SJSA1 (cell line): ENCODE data around the gene LPIN2. TPM values are rescaled to one million over a fixed set of nuclear protein-coding genes. Genes with fewer than 3 reads are reported as not detected.

Experiments used
- DNase-seq, 2 experiments: peaks; one replicate each; pipeline ENCODE4 v3.0.0-alpha.2; 2015 to 2020; ENCODE audit warnings: low spot score in 2 of 2, low read depth in 1 of 2
- H3K27ac ChIP-seq: fragments of 250-450 bp; sonication (Bioruptor Pico); 2 replicates; pipeline ENCODE4 v1.5.1; 2020; ENCODE audit warnings: mild to moderate bottlenecking, moderate library complexity
- H3K27me3 ChIP-seq: fragments of 250-450 bp; sonication (Bioruptor Pico); replicated peaks from 2 replicates; pipeline ENCODE4 v1.5.1; 2020; ENCODE audit warnings: mild to moderate bottlenecking, moderate library complexity
- H3K36me3 ChIP-seq: fragments of 250-450 bp; sonication (Bioruptor Pico); 2 replicates; pipeline ENCODE4 v1.5.1; 2020; ENCODE audit warnings: mild to moderate bottlenecking
- H3K4me1 ChIP-seq: fragments of 250-450 bp; sonication (Bioruptor Pico); replicated peaks from 2 replicates; pipeline ENCODE4 v1.6.1; 2021; ENCODE audit warnings: mild to moderate bottlenecking
- H3K4me3 ChIP-seq: fragments of 250-450 bp; sonication (Bioruptor Pico); 2 replicates; pipeline ENCODE4 v1.5.1; 2020; ENCODE audit warnings: mild to moderate bottlenecking
- H3K9me3 ChIP-seq: fragments of 250-450 bp; sonication (Bioruptor Pico); replicated peaks from 2 replicates; pipeline ENCODE4 v1.5.1; 2020; ENCODE audit warnings: mild to moderate bottlenecking
- total RNA-seq: library from RNA; depleted of rRNA; stranded (reverse); fragments of >200 nt; shearing (Covaris generic); gene quantifications from 2 replicates; pipeline ENCODE4 v1.2.3, GENCODE V29; 2014

LPIN2 gene
- total RNA-seq, 1 experiment from 2014 or later = 21.0 TPM

DNA sequence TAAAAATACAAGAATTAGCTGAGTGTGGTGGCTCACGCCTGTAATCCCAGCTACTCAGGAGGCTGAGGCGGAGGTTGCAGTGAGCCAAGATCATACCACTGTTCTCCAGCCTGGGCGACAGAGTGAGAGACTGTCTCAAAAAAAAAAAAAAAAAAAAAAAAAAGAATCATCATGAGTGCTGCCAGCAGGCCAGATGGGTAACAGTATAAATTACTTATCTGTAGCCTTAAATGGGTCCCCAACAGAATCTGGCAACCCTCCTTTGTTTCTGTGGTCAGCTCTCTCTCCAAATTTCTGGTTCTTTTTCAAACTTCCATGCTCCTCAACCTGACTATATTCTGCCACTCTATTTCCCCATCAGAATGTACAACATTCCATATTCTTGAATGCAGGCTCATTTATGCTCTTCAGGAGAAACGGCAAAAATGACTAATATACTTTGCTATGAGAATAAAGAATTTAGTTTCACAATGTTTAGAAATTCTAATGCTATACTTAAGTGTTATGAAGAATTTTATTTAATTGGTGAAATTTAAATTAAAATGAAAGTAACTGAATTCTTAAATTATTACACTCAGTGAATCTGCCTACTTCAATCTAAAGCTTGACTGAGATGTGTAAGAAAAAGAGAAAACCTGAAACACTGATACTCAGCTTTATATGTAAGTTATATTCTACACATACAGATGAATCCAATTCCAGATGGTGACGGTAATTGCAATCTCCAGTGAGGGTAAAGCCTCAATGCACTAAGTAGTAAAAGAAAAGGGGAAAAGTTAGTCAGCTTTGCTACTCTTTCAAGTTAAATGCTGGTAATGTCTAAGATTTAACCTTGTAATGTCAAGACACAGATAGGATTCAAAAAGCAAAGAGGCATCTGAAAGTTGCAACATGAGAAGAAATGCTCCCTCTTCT is 24.8 kb downstream of the LPIN2 start:
- peaks cover 21% of the 10 kb centered on the region for H3K4me1 ChIP-seq
- H3K4me3 ChIP-seq = no peak overlapping the region
- 0 out of 2 replicates have a peak, but pooled peaks cover 4% of the 10 kb centered on the region for H3K36me3 ChIP-seq
- peak overlapping the region; percentile 57 for H3K27ac ChIP-seq
- no peaks in the 10 kb centered on the region for H3K27me3 ChIP-seq
- DNase-seq = peak in 1 of 2 experiments; percentile 46
- no peaks in the 10 kb centered on the region for H3K9me3 ChIP-seq

- DNase-seq = no peak
- Histone ChIP-seq H3K27me3 (no peaks in the 10 kb centered on the region), H3K36me3 (0 out of 2 replicates have a peak, but pooled peaks cover 4% of the 10 kb centered on the region), H3K27ac (no peak overlapping the region), H3K4me3 (no peak overlapping the region), H3K9me3 (no peaks in the 10 kb centered on the region), H3K4me1 (peaks cover 39% of the 10 kb centered on the region)
Observed at GRCh38 chr18:2986150-2986865, 26.6 kb downstream of the LPIN2 start.

DNA sequence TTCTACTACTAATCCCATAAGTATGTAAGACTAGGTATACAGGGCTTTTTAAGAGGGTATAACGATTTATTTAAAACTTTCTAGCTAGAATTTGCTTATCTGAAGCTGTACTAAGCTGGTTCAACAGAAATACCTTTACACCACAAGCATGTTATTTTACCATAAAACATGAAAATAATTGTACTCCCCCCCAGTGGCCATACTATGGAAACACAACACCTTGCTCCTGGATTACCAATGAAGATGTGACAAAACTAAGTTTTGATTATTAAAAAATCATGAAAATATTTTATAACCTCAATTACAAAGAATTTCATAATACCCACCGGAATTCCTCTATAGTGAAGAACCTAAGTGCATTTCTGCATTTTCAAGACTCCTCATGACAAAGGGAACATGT is 27.3 kb downstream of the LPIN2 start:
- Histone ChIP-seq H3K9me3 (no peaks in the 10 kb centered on the region), H3K4me1 (peaks cover 46% of the 10 kb centered on the region), H3K27me3 (no peaks in the 10 kb centered on the region), H3K36me3 (0 out of 2 replicates have a peak, but pooled peaks cover 4% of the 10 kb centered on the region), H3K4me3 (no peak overlapping the region), H3K27ac (no peak overlapping the region)
- peak in 1 of 2 experiments; percentile 26 for DNase-seq

DNA sequence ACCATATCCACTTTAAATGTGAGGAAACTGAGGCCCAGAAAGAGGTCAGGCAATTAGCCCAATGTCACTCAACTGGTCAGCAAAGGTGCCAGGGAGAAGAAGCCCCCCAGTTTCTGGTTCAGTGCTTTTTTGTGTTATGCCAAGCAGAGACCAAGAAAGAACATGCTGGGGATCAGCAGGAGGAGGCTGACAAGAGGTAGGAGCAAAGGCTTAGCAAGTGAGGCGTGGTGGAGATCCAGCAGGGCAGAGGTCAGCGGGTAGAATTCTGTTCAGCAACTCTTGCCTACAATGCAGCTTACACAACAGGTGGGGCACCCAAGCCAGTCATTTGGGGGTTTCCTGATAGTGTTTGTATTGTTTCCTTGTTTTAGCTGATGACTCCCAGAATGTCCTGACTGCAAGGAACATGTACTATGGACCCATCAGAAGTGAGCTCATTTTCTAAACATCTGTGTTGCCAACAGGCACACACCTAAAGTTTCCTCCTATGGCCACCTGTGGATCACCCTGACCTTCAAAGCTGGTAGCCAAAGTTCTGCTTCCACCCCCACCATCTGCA is 28.2 kb downstream of the LPIN2 start:
- Histone ChIP-seq H3K27ac (no peak overlapping the region), H3K27me3 (no peaks in the 10 kb centered on the region)
- no peak for DNase-seq

DNA sequence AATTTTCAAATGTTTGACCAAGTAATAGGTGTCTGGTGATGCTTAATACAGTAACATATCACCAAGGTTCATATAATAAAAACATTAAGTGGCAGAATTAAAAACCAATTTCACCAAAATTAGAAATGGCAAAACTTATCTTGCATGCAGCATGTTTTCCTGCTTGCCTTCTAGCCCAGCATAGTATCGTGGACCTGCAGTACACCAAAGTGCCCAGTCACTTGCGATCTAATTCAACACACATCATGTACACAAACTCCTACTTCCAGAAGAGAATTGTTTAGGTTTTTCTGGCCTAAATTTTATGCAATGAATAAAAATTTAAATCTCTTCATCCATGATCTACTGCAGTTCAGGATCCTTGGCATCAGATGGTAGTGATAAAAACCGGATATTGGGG is 28.9 kb downstream of the LPIN2 start:
- no peaks in the 10 kb centered on the region for H3K27me3 ChIP-seq
- DNase-seq = no peak
- 0 out of 2 replicates have a peak, but pooled peaks cover 4% of the 10 kb centered on the region for H3K36me3 ChIP-seq
- peaks cover 61% of the 10 kb centered on the region for H3K4me1 ChIP-seq
- no peaks in the 10 kb centered on the region for H3K9me3 ChIP-seq
- no peak overlapping the region for H3K27ac ChIP-seq
- H3K4me3 ChIP-seq = no peak overlapping the region

More for the DNA sequence above, 28.2 kb downstream of the LPIN2 start:
- peaks cover 54% of the 10 kb centered on the region for H3K4me1 ChIP-seq
- H3K36me3 ChIP-seq = 0 out of 2 replicates have a peak, but pooled peaks cover 4% of the 10 kb centered on the region
- no peaks in the 10 kb centered on the region for H3K9me3 ChIP-seq
- no peak overlapping the region for H3K4me3 ChIP-seq

DNA sequence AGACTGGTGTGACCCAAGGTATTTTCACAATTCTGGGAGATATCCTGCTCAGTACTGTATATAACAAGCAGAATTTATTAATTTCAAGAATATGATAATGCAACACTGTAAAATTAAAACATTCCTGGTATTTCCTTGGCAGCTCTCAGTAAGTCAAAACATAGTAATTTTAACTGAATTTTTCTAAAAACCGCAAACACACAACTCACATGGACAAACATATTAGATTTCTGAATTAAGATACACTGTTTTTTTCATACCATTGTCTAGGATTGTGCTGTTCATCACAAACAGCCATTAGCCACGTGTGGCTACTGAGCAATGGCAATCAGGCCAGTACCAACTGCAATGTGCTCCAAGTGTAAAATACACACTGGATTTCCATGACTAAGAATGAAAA is 29.6 kb downstream of the LPIN2 start:
- no peak for DNase-seq
- no peak overlapping the region for H3K27ac ChIP-seq
- peaks cover 66% of the 10 kb centered on the region for H3K4me1 ChIP-seq
- 0 out of 2 replicates have a peak, but pooled peaks cover 4% of the 10 kb centered on the region for H3K36me3 ChIP-seq
- H3K27me3 ChIP-seq = no peaks in the 10 kb centered on the region
- no peak overlapping the region for H3K4me3 ChIP-seq
- H3K9me3 ChIP-seq = no peaks in the 10 kb centered on the region

GRCh38 chr18:2982452-2983269 is 30.3 kb downstream of the LPIN2 start:
- DNase-seq = peak in 1 of 2 experiments; percentile 21
- Histone ChIP-seq H3K27ac (no peak overlapping the region; the same call in 1 of the 2 replicates), H3K4me3 (no peak overlapping the region)

GRCh38 chr18:2982022-2982421 is 30.9 kb downstream of the LPIN2 start:
- no peak overlapping the region for H3K4me3 ChIP-seq
- H3K36me3 ChIP-seq = 0 out of 2 replicates have a peak, but pooled peaks cover 4% of the 10 kb centered on the region
- H3K4me1 ChIP-seq = peaks cover 64% of the 10 kb centered on the region
- H3K27ac ChIP-seq = peak overlapping the region; percentile 63
- no peak for DNase-seq
- no peaks in the 10 kb centered on the region for H3K27me3 ChIP-seq
- H3K9me3 ChIP-seq = no peaks in the 10 kb centered on the region

More at GRCh38 chr18:2982452-2983269, 30.3 kb downstream of the LPIN2 start:
- Histone ChIP-seq H3K27me3 (no peaks in the 10 kb centered on the region), H3K9me3 (no peaks in the 10 kb centered on the region), H3K4me1 (peaks cover 66% of the 10 kb centered on the region), H3K36me3 (0 out of 2 replicates have a peak, but pooled peaks cover 4% of the 10 kb centered on the region)

- Histone ChIP-seq H3K9me3 (no peaks in the 10 kb centered on the region), H3K4me3 (no peak overlapping the region), H3K4me1 (peaks cover 64% of the 10 kb centered on the region), H3K36me3 (0 out of 2 replicates have a peak, but pooled peaks cover 4% of the 10 kb centered on the region), H3K27me3 (no peaks in the 10 kb centered on the region), H3K27ac (peak overlapping the region; percentile 63)
- peak in 1 of 2 experiments; percentile 74 for DNase-seq
Observed at GRCh38 chr18:2981212-2981728, 31.7 kb downstream of the LPIN2 start.

DNA sequence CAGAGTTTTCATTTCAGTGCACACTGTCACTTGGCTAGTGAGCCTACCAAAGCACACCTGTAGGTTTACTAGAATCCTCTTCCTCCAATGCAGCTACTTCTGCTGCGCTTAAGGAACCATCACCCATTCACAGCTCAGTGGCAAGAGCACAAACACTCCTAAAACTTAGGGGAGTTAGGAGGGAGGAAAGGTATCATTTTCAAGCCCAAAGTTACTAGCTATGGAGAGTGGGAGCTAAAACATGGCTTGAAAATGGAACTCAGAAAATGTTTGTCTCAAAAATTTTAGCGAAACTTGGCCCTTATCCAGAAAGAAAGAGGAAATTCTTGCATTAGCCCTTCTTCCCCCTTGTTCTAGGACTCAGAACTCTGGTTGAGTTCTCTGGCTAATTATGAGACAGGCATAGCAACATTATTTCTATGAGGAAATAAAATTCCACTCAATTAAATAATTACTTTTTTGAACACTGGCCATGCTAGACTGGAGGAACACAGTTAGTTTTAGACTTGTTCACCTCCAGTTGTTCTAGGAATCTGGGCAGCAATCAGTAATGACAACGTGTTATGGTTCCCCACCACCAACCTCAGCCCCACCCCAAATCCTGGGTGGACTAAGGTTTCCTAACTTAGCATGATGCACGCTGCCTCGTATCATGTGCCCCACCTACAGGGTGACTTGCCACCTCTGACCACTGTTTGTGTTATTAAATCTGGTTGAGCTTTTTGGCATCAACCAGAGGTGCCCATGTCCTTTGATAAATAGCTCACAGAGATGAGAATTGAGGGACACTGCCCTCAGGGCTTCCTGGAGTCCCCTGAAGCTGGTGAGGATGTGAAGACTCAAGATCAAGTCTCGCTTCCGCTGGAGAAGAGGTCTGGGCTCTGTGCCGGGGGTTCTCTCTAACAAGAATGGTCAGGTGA is 32.8 kb downstream of the LPIN2 start:
- Histone ChIP-seq H3K36me3 (no peaks in the 10 kb centered on the region; the same call in 1 of the 2 replicates), H3K9me3 (no peaks in the 10 kb centered on the region), H3K27me3 (no peaks in the 10 kb centered on the region), H3K4me1 (peaks cover 62% of the 10 kb centered on the region), H3K27ac (peak overlapping the region; percentile 63), H3K4me3 (no peak overlapping the region)
- DNase-seq = peak in 1 of 2 experiments; percentile 6

DNA sequence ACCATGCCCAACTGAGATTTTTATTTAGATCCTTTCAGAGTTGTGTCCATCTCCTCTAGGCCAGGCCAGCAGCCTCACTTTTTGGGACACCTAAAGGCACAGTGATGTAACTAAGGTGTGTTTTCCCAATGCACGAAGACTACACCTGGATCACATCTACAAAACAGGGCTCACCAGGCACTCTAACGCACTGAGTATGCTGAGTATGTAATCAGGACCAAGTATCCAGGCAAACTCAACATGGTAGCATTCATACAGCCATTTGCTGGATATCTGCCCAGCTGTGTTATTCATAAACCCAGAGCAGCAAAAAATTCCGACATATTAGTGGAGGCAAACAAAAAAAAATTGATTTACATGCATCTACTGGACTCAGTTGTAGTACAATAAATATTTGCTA is 33.8 kb downstream of the LPIN2 start:
- H3K4me3 ChIP-seq = no peak overlapping the region
- H3K9me3 ChIP-seq = no peaks in the 10 kb centered on the region
- no peak for DNase-seq
- peak overlapping the region; percentile 90 for H3K27ac ChIP-seq
- no peaks in the 10 kb centered on the region; the same call in 1 of the 2 replicates for H3K36me3 ChIP-seq
- H3K27me3 ChIP-seq = no peaks in the 10 kb centered on the region
- H3K4me1 ChIP-seq = peaks cover 69% of the 10 kb centered on the region

DNA sequence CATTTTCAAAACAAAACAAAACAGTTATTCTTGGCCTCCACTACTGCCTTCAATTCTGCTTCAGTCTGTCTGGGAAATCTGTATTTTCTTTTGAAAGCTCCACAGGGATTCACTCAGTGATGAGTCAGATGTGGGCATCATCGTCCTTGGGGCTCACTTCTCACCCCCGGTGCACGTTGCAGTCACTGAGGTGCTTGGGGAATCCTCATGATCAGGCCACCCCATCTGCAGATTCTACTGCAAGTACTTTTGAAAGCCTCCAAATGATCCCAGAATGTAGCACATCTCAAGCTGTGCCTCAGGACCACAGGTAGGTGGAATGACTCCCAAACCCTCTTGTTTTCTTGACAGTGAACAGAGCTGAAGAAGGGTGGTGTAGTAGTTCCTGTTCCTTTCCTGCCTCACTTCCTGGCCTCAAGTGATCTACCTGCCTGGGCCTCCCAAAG is 34.3 kb downstream of the LPIN2 start:
- H3K4me3 ChIP-seq = peak overlapping the region; percentile 18
- H3K36me3 ChIP-seq = no peaks in the 10 kb centered on the region; the same call in 1 of the 2 replicates
- H3K4me1 ChIP-seq = peaks cover 69% of the 10 kb centered on the region
- H3K27ac ChIP-seq = peak overlapping the region; percentile 90
- no peaks in the 10 kb centered on the region for H3K27me3 ChIP-seq
- peak in 1 of 2 experiments; percentile 67 for DNase-seq
- no peaks in the 10 kb centered on the region for H3K9me3 ChIP-seq
